HepG2 (cell line): ENCODE results near the gene ELAVL3. TPM values are rescaled to one million over a fixed set of nuclear protein-coding genes. Genes with fewer than 3 reads are reported as not detected.

Experiments
- AKAP8 ChIP-seq: sonication (generic); formaldehyde crosslinking; IDR thresholded peaks from 2 replicates; pipeline ENCODE4 v1.5.1; 2020; ENCODE audit warnings: mild to moderate bottlenecking, missing genetic modification reagents
- GATA4 ChIP-seq: sonication (generic); IDR thresholded peaks from 2 replicates; pipeline ENCODE4 v1.6.1; 2016; ENCODE audit warnings: antibody characterized with exemption, low read depth, borderline replicate concordance
- KDM5B ChIP-seq: sonication (generic); formaldehyde crosslinking; IDR thresholded peaks from 2 replicates; pipeline ENCODE4 v1.4.0; 2020; ENCODE audit warnings: missing genetic modification reagents, mild to moderate bottlenecking, borderline replicate concordance
- NRL ChIP-seq: sonication (generic); formaldehyde crosslinking; IDR thresholded peaks from 2 replicates; pipeline ENCODE4 v1.5.0; 2020; ENCODE audit warnings: missing genetic modification reagents, mild to moderate bottlenecking, moderate library complexity, borderline replicate concordance
- PHF20 ChIP-seq: sonication (generic); formaldehyde crosslinking; IDR thresholded peaks from 2 replicates; pipeline ENCODE4 v1.5.0; 2020; ENCODE audit warnings: mild to moderate bottlenecking, missing genetic modification reagents
- RAD21 ChIP-seq: fragments of 450-650 bp; formaldehyde crosslinking; IDR thresholded peaks from 2 replicates; pipeline ENCODE4 v1.5.0; 2020; ENCODE audit warnings: mild to moderate bottlenecking
- RFX3 ChIP-seq: IDR thresholded peaks from 2 replicates; pipeline ENCODE4 v1.6.1; 2016; ENCODE audit warnings: missing biosample characterization, missing genetic modification reagents
- TOE1 ChIP-seq: sonication (generic); formaldehyde crosslinking; IDR thresholded peaks from 2 replicates; pipeline ENCODE4 v1.4.0; 2020; ENCODE audit warnings: mild to moderate bottlenecking, missing genetic modification reagents
- U2AF2 ChIP-seq: fragments of 200-400 bp; formaldehyde crosslinking; IDR thresholded peaks from 2 replicates; pipeline ENCODE4 v1.6.1; 2017; ENCODE audit warnings: low read depth, mild to moderate bottlenecking, low read length
- ZBTB3 ChIP-seq: sonication (generic); formaldehyde crosslinking; IDR thresholded peaks from 2 replicates; pipeline ENCODE4 v1.4.0; 2020; ENCODE audit warnings: low read depth, mild to moderate bottlenecking, moderate library complexity, missing genetic modification reagents, borderline replicate concordance
- ZNF329 ChIP-seq: sonication (generic); formaldehyde crosslinking; IDR thresholded peaks from 2 replicates; pipeline ENCODE4 v1.9.0; 2021; ENCODE audit warnings: low read depth, mild to moderate bottlenecking, missing genetic modification reagents
- ZNF614 ChIP-seq: IDR thresholded peaks from 2 replicates; pipeline ENCODE4 v1.6.1; 2018; ENCODE audit warnings: missing biosample characterization, missing genetic modification reagents, inconsistent platforms, borderline replicate concordance
- ZNF678 ChIP-seq: sonication (generic); formaldehyde crosslinking; IDR thresholded peaks from 2 replicates; pipeline ENCODE4 v1.4.0; 2020; ENCODE audit warnings: mild to moderate bottlenecking, missing genetic modification reagents
- ZNF777 ChIP-seq: sonication (generic); formaldehyde crosslinking; IDR thresholded peaks from 2 replicates; pipeline ENCODE4 v1.4.0; 2020; ENCODE audit warnings: missing genetic modification reagents
- polyA plus RNA-seq, 8 experiments: library from polyadenylated mRNA; depleted of rRNA in 3 of 8; stranded (reverse) in 7 of 8; unstranded in 1 of 8; fragments of >200 nt; fragmentation: Illumina TruSeq in 4 of 8; extraction: Trizol in 4 of 8; gene quantifications; 2 replicates each; pipeline versions ENCODE4 v1.2.1 to v1.2.3, GENCODE V29; 2011 to 2016; ENCODE audit warnings: low read depth in 4 of 8, missing spikeins in 1 of 8, mixed read lengths in 1 of 8; ENCODE audit not compliant: insufficient read depth in 1 of 8
- total RNA-seq, 5 experiments: library from RNA; depleted of rRNA; stranded (reverse); fragments of >200 nt; fragmentation: Illumina TruSeq; extraction: Trizol; gene quantifications; 2 replicates each; pipeline ENCODE4 v1.2.3, GENCODE V29; 2016; ENCODE audit warnings: low read depth in 1 of 5
- TF ChIP-seq, protein P1 (sequence below): sonication (generic); formaldehyde crosslinking; IDR thresholded peaks from 2 replicates; pipeline ENCODE4 v1.4.0; 2020; ENCODE audit warnings: missing genetic modification reagents
- TF ChIP-seq, protein P2 (sequence below): sonication (generic); formaldehyde crosslinking; IDR thresholded peaks from 2 replicates; pipeline ENCODE4 v1.4.0; 2020; ENCODE audit warnings: missing genetic modification reagents
- TF ChIP-seq, protein P3 (sequence below): IDR thresholded peaks from 2 replicates; pipeline ENCODE4 v1.6.1; 2016; ENCODE audit warnings: missing biosample characterization, missing genetic modification reagents, low read depth
- TF ChIP-seq, protein P4 (sequence below): sonication (generic); formaldehyde crosslinking; IDR thresholded peaks from 2 replicates; pipeline ENCODE4 v1.4.0; 2020; ENCODE audit warnings: missing genetic modification reagents

Gene ELAVL3
- total and polyA plus RNA-seq, 2 of the 13 experiments (the other 11 are each of a cell fraction or from before 2014, with no cell fraction given), result 0.03 TPM; not detected in 1

DNA sequence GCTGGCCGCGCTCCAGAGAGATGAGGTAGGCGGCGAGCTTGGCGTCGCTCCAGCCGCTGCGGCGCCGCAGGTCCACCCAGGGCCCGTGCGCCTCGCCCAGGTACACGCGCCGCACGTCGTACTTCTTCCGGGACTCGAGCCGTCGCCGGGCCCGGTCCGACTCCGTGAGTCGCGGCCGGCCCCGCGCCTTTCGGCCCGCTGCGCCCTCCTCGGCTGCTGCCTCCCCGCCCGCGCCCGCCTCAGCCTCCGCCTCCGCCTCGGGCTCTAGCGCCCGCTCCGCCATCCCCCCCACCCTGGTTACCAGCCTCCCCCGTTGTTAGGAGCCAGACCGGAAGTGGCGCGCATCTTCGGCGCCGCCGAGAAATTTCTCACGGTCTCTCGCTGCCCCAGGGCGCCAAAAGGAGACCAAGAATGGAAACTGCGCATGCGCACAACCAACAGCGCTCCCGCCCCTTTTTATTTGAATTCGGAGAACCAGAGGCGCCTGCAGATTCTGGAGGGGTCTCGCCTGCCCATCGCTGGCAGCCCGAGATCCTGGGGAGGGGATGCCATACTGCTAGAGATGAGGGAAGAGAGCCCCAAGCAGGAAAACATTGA, 24.8 kb upstream of the ELAVL3 start, which contains the start of gene ZNF653 (continued):
- TF ChIP-seq, protein P1, sequence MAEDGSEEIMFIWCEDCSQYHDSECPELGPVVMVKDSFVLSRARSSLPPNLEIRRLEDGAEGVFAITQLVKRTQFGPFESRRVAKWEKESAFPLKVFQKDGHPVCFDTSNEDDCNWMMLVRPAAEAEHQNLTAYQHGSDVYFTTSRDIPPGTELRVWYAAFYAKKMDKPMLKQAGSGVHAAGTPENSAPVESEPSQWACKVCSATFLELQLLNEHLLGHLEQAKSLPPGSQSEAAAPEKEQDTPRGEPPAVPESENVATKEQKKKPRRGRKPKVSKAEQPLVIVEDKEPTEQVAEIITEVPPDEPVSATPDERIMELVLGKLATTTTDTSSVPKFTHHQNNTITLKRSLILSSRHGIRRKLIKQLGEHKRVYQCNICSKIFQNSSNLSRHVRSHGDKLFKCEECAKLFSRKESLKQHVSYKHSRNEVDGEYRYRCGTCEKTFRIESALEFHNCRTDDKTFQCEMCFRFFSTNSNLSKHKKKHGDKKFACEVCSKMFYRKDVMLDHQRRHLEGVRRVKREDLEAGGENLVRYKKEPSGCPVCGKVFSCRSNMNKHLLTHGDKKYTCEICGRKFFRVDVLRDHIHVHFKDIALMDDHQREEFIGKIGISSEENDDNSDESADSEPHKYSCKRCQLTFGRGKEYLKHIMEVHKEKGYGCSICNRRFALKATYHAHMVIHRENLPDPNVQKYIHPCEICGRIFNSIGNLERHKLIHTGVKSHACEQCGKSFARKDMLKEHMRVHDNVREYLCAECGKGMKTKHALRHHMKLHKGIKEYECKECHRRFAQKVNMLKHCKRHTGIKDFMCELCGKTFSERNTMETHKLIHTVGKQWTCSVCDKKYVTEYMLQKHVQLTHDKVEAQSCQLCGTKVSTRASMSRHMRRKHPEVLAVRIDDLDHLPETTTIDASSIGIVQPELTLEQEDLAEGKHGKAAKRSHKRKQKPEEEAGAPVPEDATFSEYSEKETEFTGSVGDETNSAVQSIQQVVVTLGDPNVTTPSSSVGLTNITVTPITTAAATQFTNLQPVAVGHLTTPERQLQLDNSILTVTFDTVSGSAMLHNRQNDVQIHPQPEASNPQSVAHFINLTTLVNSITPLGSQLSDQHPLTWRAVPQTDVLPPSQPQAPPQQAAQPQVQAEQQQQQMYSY, result no peak; the same call in 1 of the 2 replicates
- TF ChIP-seq ZBTB3 (CRISPR knock-in tag) (peak; percentile 87; the same call in 1 of the 2 replicates), ZNF777 (peak; percentile 81), NRL (no peak), ZNF329 (CRISPR knock-in tag) (peak; percentile 64; the same call in 1 of the 2 replicates), AKAP8 (CRISPR knock-in tag) (peak; percentile 84; the same call in 1 of the 2 replicates), U2AF2 (0 out of 2 replicates have a peak, but pooled peaks have one; percentile 68), KDM5B (0 out of 2 replicates have a peak, but pooled peaks have one; percentile 58), RFX3 (CRISPR knock-in tag) (peak; percentile 52; the same call in 1 of the 2 replicates), TOE1 (CRISPR knock-in tag) (no peak), GATA4 (peak; percentile 16; the same call in 1 of the 2 replicates), ZNF614 (CRISPR knock-in tag) (no peak), ZNF678 (CRISPR knock-in tag) (no peak), PHF20 (CRISPR knock-in tag) (peak; percentile 62), RAD21 (CRISPR knock-in tag) (0 out of 2 replicates have a peak, but pooled peaks have one; percentile 28)
- TF ChIP-seq, protein P2, sequence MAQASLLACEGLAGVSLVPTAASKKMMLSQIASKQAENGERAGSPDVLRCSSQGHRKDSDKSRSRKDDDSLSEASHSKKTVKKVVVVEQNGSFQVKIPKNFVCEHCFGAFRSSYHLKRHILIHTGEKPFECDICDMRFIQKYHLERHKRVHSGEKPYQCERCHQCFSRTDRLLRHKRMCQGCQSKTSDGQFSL (CRISPR knock-in tag), result peak; percentile 96; the same call in 1 of the 2 replicates
- TF ChIP-seq, protein P3, sequence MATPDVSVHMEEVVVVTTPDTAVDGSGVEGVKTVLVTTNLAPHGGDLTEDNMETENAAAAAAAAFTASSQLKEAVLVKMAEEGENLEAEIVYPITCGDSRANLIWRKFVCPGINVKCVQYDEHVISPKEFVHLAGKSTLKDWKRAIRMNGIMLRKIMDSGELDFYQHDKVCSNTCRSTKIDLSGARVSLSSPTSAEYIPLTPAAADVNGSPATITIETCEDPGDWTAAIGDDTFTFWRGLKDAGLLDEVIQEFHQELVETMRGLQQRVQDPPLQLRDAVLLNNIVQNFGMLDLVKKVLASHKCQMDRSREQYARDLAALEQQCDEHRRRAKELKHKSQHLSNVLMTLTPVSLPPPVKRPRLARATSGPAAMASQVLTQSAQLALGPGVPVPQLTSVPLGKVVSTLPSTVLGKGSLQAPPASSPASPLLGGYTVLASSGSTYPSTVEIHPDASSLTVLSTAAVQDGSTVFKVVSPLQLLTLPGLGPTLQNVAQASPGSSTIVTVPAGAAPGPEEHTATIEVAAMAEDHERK (CRISPR knock-in tag), result 0 out of 2 replicates have a peak, but pooled peaks have one; percentile 20
- TF ChIP-seq, protein P4, sequence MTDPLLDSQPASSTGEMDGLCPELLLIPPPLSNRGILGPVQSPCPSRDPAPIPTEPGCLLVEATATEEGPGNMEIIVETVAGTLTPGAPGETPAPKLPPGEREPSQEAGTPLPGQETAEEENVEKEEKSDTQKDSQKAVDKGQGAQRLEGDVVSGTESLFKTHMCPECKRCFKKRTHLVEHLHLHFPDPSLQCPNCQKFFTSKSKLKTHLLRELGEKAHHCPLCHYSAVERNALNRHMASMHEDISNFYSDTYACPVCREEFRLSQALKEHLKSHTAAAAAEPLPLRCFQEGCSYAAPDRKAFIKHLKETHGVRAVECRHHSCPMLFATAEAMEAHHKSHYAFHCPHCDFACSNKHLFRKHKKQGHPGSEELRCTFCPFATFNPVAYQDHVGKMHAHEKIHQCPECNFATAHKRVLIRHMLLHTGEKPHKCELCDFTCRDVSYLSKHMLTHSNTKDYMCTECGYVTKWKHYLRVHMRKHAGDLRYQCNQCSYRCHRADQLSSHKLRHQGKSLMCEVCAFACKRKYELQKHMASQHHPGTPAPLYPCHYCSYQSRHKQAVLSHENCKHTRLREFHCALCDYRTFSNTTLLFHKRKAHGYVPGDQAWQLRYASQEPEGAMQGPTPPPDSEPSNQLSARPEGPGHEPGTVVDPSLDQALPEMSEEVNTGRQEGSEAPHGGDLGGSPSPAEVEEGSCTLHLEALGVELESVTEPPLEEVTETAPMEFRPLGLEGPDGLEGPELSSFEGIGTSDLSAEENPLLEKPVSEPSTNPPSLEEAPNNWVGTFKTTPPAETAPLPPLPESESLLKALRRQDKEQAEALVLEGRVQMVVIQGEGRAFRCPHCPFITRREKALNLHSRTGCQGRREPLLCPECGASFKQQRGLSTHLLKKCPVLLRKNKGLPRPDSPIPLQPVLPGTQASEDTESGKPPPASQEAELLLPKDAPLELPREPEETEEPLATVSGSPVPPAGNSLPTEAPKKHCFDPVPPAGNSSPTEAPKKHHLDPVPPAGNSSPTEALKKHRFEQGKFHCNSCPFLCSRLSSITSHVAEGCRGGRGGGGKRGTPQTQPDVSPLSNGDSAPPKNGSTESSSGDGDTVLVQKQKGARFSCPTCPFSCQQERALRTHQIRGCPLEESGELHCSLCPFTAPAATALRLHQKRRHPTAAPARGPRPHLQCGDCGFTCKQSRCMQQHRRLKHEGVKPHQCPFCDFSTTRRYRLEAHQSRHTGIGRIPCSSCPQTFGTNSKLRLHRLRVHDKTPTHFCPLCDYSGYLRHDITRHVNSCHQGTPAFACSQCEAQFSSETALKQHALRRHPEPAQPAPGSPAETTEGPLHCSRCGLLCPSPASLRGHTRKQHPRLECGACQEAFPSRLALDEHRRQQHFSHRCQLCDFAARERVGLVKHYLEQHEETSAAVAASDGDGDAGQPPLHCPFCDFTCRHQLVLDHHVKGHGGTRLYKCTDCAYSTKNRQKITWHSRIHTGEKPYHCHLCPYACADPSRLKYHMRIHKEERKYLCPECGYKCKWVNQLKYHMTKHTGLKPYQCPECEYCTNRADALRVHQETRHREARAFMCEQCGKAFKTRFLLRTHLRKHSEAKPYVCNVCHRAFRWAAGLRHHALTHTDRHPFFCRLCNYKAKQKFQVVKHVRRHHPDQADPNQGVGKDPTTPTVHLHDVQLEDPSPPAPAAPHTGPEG (CRISPR knock-in tag), result peak; percentile 77; the same call in 1 of the 2 replicates
